ENCODE measurements around the gene PML.
"Not testable (repeated sequence)": the region's sequence is repeated elsewhere in the genome, so short reads cannot be mapped to it uniquely, and the experiment has no call there.

Gene PML

GRCh38 chr15:74041777-74042435 is 47.4 kb downstream of the PML start:
- no peak for DNase-seq

GRCh38 chr15:74042603-74043424 is 48.3 kb downstream of the PML start:
- peak in 1 of 2 experiments; percentile 5 for DNase-seq

- no peak for DNase-seq
Observed at GRCh38 chr15:74043425-74044266, 49.1 kb downstream of the PML start.

GRCh38 chr15:74044267-74045110 is 50.0 kb downstream of the PML start:
- no peak for DNase-seq

GRCh38 chr15:74045184-74045583 is 50.7 kb downstream of the PML start:
- DNase-seq, result no peak

- no peak for DNase-seq
Observed at GRCh38 chr15:74045636-74046274, 51.2 kb downstream of the PML start.

GRCh38 chr15:74046275-74046674 is 51.8 kb downstream of the PML start:
- no peak for DNase-seq

GRCh38 chr15:74050127-74050526 is 55.6 kb downstream of the PML start:
- DNase-seq, result no peak

- DNase-seq, result no peak
Observed at GRCh38 chr15:74050556-74051234, 56.2 kb downstream of the PML start.

GRCh38 chr15:74052271-74053260 is 58.0 kb downstream of the PML start:
- DNase-seq, result not testable (repeated sequence)

GRCh38 chr15:74053517-74053916 is 59.0 kb downstream of the PML start:
- no peak for DNase-seq

GRCh38 chr15:74053941-74054529 is 59.5 kb downstream of the PML start:
- DNase-seq, result no peak

GRCh38 chr15:74055804-74056203 is 61.3 kb downstream of the PML start:
- DNase-seq, result no peak

- not testable (repeated sequence) for DNase-seq
Observed at GRCh38 chr15:74056330-74056729, 61.8 kb downstream of the PML start.

GRCh38 chr15:74059050-74059833 is 64.7 kb downstream of the PML start:
- not testable (repeated sequence) for DNase-seq

- DNase-seq, result no peak
Observed at GRCh38 chr15:74060251-74060650, 65.7 kb downstream of the PML start.

- DNase-seq, result no peak
Observed at GRCh38 chr15:74062236-74062635, 67.7 kb downstream of the PML start.

- no peak for DNase-seq
Observed at GRCh38 chr15:74062671-74063070, 68.2 kb downstream of the PML start.

Measured in cerebellar nuclear complex (tissue), 1 donor.